Neural cell (in vitro differentiated cells): ENCODE measurements around the gene SCYGR6. TPM values are rescaled to one million over a fixed set of nuclear protein-coding genes. Genes with fewer than 3 reads are reported as not detected.

Source experiments
- H2AFZ ChIP-seq: fragments of 200-600, 300-800 bp; sonication (generic), shearing (Covaris generic); 2 replicates; pipeline ENCODE4 v1.6.0; 2014; ENCODE audit warnings: low read depth, mild to moderate bottlenecking, antibody characterized with exemption, low read length, moderate library complexity
- H3F3A ChIP-seq: fragments of 200-600 bp; shearing (Covaris generic); 2 replicates; pipeline ENCODE4 v1.6.1; 2016; ENCODE audit warnings: mild to moderate bottlenecking, moderate library complexity, mixed read lengths, antibody characterized with exemption, low read length; ENCODE audit not compliant: insufficient read depth, poor library complexity, severe bottlenecking
- H3K27ac ChIP-seq: fragments of 200-600, 300-800 bp; sonication (generic), shearing (Covaris generic); 2 replicates; pipeline ENCODE4 v1.5.1; 2014; ENCODE audit warnings: mild to moderate bottlenecking, low read length, moderate library complexity
- H3K27me3 ChIP-seq: fragments of 300-800, 200-600 bp; sonication (generic), shearing (Covaris generic); 2 replicates; pipeline ENCODE4 v1.6.0; 2014; ENCODE audit warnings: mild to moderate bottlenecking, low read depth, low read length, moderate library complexity; ENCODE audit not compliant: insufficient read depth
- H3K36me3 ChIP-seq: fragments of 300-800, 200-600 bp; sonication (generic), shearing (Covaris generic); 2 replicates; pipeline ENCODE4 v1.5.1; 2014; ENCODE audit warnings: mild to moderate bottlenecking, antibody characterized with exemption, low read length, moderate library complexity; ENCODE audit not compliant: insufficient read depth
- H3K4me2 ChIP-seq: fragments of 300-800, 200-600 bp; sonication (generic), shearing (Covaris generic); 2 replicates; pipeline ENCODE4 v1.6.0; 2014; ENCODE audit warnings: mild to moderate bottlenecking, low read length
- H3K4me3 ChIP-seq: fragments of 300-800, 200-600 bp; sonication (generic), shearing (Covaris generic); 2 replicates; pipeline ENCODE4 v1.5.1; 2014; ENCODE audit warnings: mild to moderate bottlenecking, low read length, moderate library complexity
- H3K79me2 ChIP-seq: fragments of 200-600 bp; shearing (Covaris generic); replicated peaks from 2 replicates; pipeline ENCODE4 v1.6.0; 2014; ENCODE audit warnings: mild to moderate bottlenecking, low read length, moderate library complexity; ENCODE audit not compliant: insufficient read depth
- H3K9ac ChIP-seq: fragments of 300-800, 200-600 bp; sonication (generic), shearing (Covaris generic); 2 replicates; pipeline ENCODE4 v1.6.1; 2016; ENCODE audit warnings: mild to moderate bottlenecking, low read length, mixed read lengths
- H3K9me2 ChIP-seq: fragments of 200-600 bp; shearing (Covaris generic); 2 replicates; pipeline ENCODE4 v1.6.1; 2016; ENCODE audit warnings: mild to moderate bottlenecking, low read length, mixed read lengths; ENCODE audit not compliant: insufficient read depth
- H3K9me3 ChIP-seq: fragments of 200-600, 300-800 bp; sonication (generic), shearing (Covaris generic); 2 replicates; pipeline ENCODE4 v1.6.1; 2016; ENCODE audit warnings: mild to moderate bottlenecking, mixed run types, low read length, moderate library complexity, mixed read lengths
- H4K20me1 ChIP-seq: fragments of 200-600 bp; shearing (Covaris generic); 2 replicates; pipeline ENCODE4 v1.6.1; 2016; ENCODE audit warnings: mild to moderate bottlenecking, mixed run types; ENCODE audit not compliant: insufficient read depth
- EP300 ChIP-seq: fragments of 450-650 bp; conservative IDR thresholded peaks from 2 replicates; pipeline ENCODE4 v1.6.1; 2014; ENCODE audit warnings: antibody characterized with exemption, mild to moderate bottlenecking, moderate library complexity; ENCODE audit not compliant: poor library complexity, severe bottlenecking
- EZH2 ChIP-seq: fragments of 200-600, 300-800 bp; shearing (Covaris generic), sonication (generic); IDR thresholded peaks from 2 replicates; pipeline ENCODE4 v1.6.1; 2014; ENCODE audit warnings: antibody characterized with exemption, low read length, borderline replicate concordance, mild to moderate bottlenecking; ENCODE audit not compliant: insufficient read depth, poor library complexity, severe bottlenecking
- MXI1 ChIP-seq: fragments of 450-650 bp; conservative IDR thresholded peaks from 2 replicates; pipeline ENCODE4 v1.6.1; 2014; ENCODE audit warnings: antibody characterized with exemption, mild to moderate bottlenecking; ENCODE audit not compliant: poor library complexity, severe bottlenecking
- POLR2AphosphoS5 ChIP-seq: IDR thresholded peaks from 2 replicates; pipeline ENCODE4 v1.6.1; 2012
- RAD21 ChIP-seq: fragments of 450-650 bp; conservative IDR thresholded peaks from 2 replicates; pipeline ENCODE4 v1.6.1; 2014; ENCODE audit warnings: antibody characterized with exemption, mild to moderate bottlenecking, moderate library complexity
- SMC3 ChIP-seq: fragments of 450-650 bp; conservative IDR thresholded peaks from 2 replicates; pipeline ENCODE4 v1.6.1; 2014; ENCODE audit warnings: antibody characterized with exemption, mild to moderate bottlenecking, moderate library complexity; ENCODE audit not compliant: poor library complexity
- TAF1 ChIP-seq: IDR thresholded peaks from 2 replicates; pipeline ENCODE4 v1.6.1; 2012; ENCODE audit warnings: low read depth
- polyA plus RNA-seq: library from polyadenylated mRNA; depleted of rRNA; stranded (reverse); fragments of >200 nt; gene quantifications from 2 replicates; pipeline ENCODE4 v1.2.3, GENCODE V29; 2014
- TF ChIP-seq, protein P1 (sequence below): fragments of 450-650 bp; IDR thresholded peaks from 2 replicates; pipeline ENCODE4 v1.5.1; 2014; ENCODE audit warnings: antibody characterized with exemption, mild to moderate bottlenecking, moderate library complexity; ENCODE audit not compliant: poor library complexity, severe bottlenecking
- TF ChIP-seq, protein P2 (sequence below): IDR thresholded peaks from 2 replicates; pipeline ENCODE4 v1.6.1; 2012; ENCODE audit warnings: borderline replicate concordance

SCYGR6 gene
- polyA plus RNA-seq, 1 donor from 2014 or later: not detected

DNA sequence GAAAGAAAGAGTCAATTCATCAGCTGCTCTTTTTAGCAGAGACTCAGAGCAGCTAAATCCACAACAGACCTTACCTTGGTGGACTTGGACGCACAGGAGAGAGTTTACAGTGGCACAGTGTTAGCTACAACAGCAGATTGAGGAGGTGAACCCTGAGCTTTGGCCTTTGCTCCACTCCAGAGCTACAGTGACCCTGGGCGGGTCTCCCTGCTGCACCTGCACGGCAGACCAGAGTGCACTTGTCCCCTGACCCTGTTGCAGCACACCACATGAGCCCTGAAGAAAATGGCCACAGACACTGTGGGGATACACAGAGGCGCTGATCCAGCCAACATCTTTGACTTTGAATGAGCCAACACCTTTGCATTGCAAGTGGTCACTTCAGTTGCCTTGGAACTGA lies 17.7 kb downstream of the SCYGR6 start:
- Histone ChIP-seq H3K9ac (no peak overlapping the region), H2AFZ (no peak overlapping the region), H3K27me3 (no peaks in the 10 kb centered on the region), H3K79me2 (no peaks in the 10 kb centered on the region), H3K9me2 (no peaks in the 10 kb centered on the region), H3K36me3 (no peaks in the 10 kb centered on the region), H3F3A (no peaks in the 10 kb centered on the region), H3K9me3 (no peaks in the 10 kb centered on the region), H3K4me3 (no peak overlapping the region), H3K27ac (no peak overlapping the region), H4K20me1 (no peaks in the 10 kb centered on the region), H3K4me2 (no peak overlapping the region)
- no peak for TF ChIP-seq POLR2AphosphoS5
- TF ChIP-seq MXI1: no peak
- TF ChIP-seq, protein P1, sequence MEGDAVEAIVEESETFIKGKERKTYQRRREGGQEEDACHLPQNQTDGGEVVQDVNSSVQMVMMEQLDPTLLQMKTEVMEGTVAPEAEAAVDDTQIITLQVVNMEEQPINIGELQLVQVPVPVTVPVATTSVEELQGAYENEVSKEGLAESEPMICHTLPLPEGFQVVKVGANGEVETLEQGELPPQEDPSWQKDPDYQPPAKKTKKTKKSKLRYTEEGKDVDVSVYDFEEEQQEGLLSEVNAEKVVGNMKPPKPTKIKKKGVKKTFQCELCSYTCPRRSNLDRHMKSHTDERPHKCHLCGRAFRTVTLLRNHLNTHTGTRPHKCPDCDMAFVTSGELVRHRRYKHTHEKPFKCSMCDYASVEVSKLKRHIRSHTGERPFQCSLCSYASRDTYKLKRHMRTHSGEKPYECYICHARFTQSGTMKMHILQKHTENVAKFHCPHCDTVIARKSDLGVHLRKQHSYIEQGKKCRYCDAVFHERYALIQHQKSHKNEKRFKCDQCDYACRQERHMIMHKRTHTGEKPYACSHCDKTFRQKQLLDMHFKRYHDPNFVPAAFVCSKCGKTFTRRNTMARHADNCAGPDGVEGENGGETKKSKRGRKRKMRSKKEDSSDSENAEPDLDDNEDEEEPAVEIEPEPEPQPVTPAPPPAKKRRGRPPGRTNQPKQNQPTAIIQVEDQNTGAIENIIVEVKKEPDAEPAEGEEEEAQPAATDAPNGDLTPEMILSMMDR: no peak
- TF ChIP-seq RAD21: no peak
- TF ChIP-seq EZH2: no peak
- no peak for TF ChIP-seq EP300

DNA sequence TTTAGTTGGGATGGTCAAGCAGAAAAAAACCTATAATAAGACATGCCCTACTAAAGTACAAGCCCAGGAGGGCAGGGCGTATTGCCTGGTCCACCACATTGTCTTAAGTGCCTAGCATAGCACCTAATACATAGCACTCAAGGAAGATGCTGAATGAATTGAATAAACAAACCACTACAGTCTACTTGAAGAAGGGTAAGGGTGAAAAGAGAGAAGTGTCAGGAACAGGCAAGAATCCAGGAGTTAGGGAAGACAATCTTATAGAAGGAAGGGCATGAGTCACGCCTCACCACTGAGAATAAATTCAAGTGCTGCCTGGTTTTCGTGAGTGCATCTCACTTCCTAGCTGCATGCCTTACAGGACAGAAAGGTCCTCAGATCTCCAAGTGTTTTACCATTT lies 20.6 kb downstream of the SCYGR6 start:
- no peaks in the 10 kb centered on the region for H3K27me3 ChIP-seq
- H3K9ac ChIP-seq: no peak overlapping the region
- TF ChIP-seq, protein P2, sequence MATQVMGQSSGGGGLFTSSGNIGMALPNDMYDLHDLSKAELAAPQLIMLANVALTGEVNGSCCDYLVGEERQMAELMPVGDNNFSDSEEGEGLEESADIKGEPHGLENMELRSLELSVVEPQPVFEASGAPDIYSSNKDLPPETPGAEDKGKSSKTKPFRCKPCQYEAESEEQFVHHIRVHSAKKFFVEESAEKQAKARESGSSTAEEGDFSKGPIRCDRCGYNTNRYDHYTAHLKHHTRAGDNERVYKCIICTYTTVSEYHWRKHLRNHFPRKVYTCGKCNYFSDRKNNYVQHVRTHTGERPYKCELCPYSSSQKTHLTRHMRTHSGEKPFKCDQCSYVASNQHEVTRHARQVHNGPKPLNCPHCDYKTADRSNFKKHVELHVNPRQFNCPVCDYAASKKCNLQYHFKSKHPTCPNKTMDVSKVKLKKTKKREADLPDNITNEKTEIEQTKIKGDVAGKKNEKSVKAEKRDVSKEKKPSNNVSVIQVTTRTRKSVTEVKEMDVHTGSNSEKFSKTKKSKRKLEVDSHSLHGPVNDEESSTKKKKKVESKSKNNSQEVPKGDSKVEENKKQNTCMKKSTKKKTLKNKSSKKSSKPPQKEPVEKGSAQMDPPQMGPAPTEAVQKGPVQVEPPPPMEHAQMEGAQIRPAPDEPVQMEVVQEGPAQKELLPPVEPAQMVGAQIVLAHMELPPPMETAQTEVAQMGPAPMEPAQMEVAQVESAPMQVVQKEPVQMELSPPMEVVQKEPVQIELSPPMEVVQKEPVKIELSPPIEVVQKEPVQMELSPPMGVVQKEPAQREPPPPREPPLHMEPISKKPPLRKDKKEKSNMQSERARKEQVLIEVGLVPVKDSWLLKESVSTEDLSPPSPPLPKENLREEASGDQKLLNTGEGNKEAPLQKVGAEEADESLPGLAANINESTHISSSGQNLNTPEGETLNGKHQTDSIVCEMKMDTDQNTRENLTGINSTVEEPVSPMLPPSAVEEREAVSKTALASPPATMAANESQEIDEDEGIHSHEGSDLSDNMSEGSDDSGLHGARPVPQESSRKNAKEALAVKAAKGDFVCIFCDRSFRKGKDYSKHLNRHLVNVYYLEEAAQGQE: no peak
- TF ChIP-seq RAD21 (no peak), TAF1 (no peak), SMC3 (no peak), EZH2 (no peak), MXI1 (no peak), POLR2AphosphoS5 (no peak), EP300 (no peak)
- TF ChIP-seq, protein P1: no peak
- no peaks in the 10 kb centered on the region for H3K9me2 ChIP-seq
- no peaks in the 10 kb centered on the region for H3K9me3 ChIP-seq
- no peak overlapping the region for H2AFZ ChIP-seq
- H3K4me2 ChIP-seq: no peak overlapping the region
- H3K36me3 ChIP-seq: no peaks in the 10 kb centered on the region
- no peak overlapping the region for H3K4me3 ChIP-seq
- H3K79me2 ChIP-seq: no peaks in the 10 kb centered on the region
- H3K27ac ChIP-seq: no peak overlapping the region
- no peaks in the 10 kb centered on the region for H4K20me1 ChIP-seq
- no peaks in the 10 kb centered on the region for H3F3A ChIP-seq
